Measurements from ENCODE around the gene SLCO3A1.

Gene SLCO3A1

DNA sequence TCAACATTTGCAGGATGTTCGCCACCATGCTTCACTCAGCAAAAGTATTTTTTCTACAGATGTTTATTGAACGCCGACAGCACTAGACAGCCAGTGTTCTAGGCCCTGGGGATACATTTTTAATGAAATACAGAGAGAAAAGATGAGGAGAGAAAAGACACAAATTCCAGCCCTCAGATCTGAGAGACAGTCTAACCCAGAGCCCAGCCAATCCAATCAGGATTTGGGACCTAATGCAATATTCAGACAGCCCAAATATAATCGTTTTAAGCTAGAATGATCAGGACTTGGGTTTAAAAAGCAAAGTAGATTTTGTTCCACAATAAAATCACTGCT is 174.8 kb downstream of the SLCO3A1 start:
- Histone ChIP-seq H3K27ac (ENCODE audit: low read length) (no peak overlapping the region), H3K4me3 (ENCODE audit: low read length) (no peak overlapping the region), H3K36me3 (replicated peaks; ENCODE audit: low read depth, low read length) (no peaks in the 10 kb centered on the region), H3K4me2 (ENCODE audit: low read length) (no peak overlapping the region), H3K9ac (ENCODE audit: low read length) (no peak overlapping the region), H3K4me1 (ENCODE audit: low read length) (no peaks in the 10 kb centered on the region), H4K20me1 (ENCODE audit: insufficient read depth, low read length) (no peaks in the 10 kb centered on the region), H3K9me3 (ENCODE audit: insufficient read depth, low read length) (no peaks in the 10 kb centered on the region), H3K27me3 (ENCODE audit: low read depth, low read length) (peaks cover 14% of the 10 kb centered on the region; the same call in 1 of the 2 replicates), H3K79me2 (ENCODE audit: low read length) (no peaks in the 10 kb centered on the region), H2AFZ (ENCODE audit: low read depth, low read length) (no peak overlapping the region)
- TF ChIP-seq EZH2phosphoT487 (IDR thresholded peaks at IDR 0.05; ENCODE audit: low read depth), result no peak
- TF ChIP-seq, protein P1, sequence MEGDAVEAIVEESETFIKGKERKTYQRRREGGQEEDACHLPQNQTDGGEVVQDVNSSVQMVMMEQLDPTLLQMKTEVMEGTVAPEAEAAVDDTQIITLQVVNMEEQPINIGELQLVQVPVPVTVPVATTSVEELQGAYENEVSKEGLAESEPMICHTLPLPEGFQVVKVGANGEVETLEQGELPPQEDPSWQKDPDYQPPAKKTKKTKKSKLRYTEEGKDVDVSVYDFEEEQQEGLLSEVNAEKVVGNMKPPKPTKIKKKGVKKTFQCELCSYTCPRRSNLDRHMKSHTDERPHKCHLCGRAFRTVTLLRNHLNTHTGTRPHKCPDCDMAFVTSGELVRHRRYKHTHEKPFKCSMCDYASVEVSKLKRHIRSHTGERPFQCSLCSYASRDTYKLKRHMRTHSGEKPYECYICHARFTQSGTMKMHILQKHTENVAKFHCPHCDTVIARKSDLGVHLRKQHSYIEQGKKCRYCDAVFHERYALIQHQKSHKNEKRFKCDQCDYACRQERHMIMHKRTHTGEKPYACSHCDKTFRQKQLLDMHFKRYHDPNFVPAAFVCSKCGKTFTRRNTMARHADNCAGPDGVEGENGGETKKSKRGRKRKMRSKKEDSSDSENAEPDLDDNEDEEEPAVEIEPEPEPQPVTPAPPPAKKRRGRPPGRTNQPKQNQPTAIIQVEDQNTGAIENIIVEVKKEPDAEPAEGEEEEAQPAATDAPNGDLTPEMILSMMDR (IDR thresholded peaks at IDR 0.05; ENCODE audit: low read depth, low read length), result no peak

DNA sequence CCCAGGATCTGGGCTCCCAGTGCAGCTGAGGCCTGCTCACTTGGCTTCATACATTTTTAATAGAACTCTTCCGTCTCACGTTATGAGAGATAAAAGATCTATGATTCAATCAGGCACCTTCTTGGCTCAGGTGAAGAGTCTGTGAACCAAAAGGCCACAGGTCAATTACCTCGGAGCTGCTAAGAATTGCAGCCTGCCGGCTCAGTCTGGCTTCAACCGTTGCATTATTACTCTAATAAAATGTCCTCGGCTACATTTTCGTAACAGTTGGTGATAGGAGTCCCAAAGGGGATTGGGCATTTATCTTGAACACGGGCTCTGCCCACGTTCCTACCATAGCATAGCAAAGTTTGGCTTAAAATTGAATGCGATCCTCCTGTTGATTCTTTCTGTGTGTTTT is 176.3 kb downstream of the SLCO3A1 start:
- Histone ChIP-seq H2AFZ (ENCODE audit: low read depth, low read length) (no peak overlapping the region), H3K9me3 (ENCODE audit: insufficient read depth, low read length) (no peaks in the 10 kb centered on the region), H3K79me2 (ENCODE audit: low read length) (no peaks in the 10 kb centered on the region), H3K4me3 (ENCODE audit: low read length) (no peak overlapping the region), H3K27me3 (ENCODE audit: low read depth, low read length) (peaks cover 22% of the 10 kb centered on the region; the same call in 1 of the 2 replicates), H3K27ac (ENCODE audit: low read length) (no peak overlapping the region), H3K4me2 (ENCODE audit: low read length) (no peak overlapping the region), H3K9ac (ENCODE audit: low read length) (no peak overlapping the region), H3K4me1 (ENCODE audit: low read length) (no peaks in the 10 kb centered on the region), H4K20me1 (ENCODE audit: insufficient read depth, low read length) (no peaks in the 10 kb centered on the region), H3K36me3 (replicated peaks; ENCODE audit: low read depth, low read length) (no peaks in the 10 kb centered on the region)
- TF ChIP-seq, protein P1 (IDR thresholded peaks at IDR 0.05; ENCODE audit: low read depth, low read length), result no peak
- TF ChIP-seq EZH2phosphoT487 (IDR thresholded peaks at IDR 0.05; ENCODE audit: low read depth), result no peak

DNA sequence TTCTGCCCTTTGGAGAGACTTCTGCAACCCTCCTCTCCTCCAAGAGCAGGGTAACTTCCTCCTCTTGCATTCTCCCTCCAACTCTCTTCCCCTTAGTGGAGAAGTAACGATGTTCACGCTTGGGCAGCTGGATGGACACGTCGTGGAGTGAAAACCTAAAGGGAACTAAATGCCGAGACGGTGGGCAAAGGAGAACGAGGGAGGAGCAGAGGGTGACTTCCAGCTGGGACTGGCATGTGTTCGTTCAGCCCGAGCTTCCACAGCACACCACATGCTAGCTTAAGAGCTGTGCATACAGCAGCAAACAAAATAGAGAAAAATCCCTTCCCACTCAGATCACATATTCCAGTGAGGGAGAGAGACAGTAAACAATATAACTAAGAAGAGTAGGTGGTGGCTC is 179.8 kb downstream of the SLCO3A1 start:
- H3K36me3 ChIP-seq (replicated peaks; ENCODE audit: low read depth, low read length), result no peaks in the 10 kb centered on the region
- H3K9ac ChIP-seq (ENCODE audit: low read length), result no peak overlapping the region
- H3K4me1 ChIP-seq (ENCODE audit: low read length), result no peaks in the 10 kb centered on the region
- H4K20me1 ChIP-seq (ENCODE audit: insufficient read depth, low read length), result no peaks in the 10 kb centered on the region
- TF ChIP-seq, protein P1 (IDR thresholded peaks at IDR 0.05; ENCODE audit: low read depth, low read length), result no peak
- no peak for TF ChIP-seq EZH2phosphoT487 (IDR thresholded peaks at IDR 0.05; ENCODE audit: low read depth)
- no peak overlapping the region for H3K27ac ChIP-seq (ENCODE audit: low read length)
- no peak overlapping the region for H3K4me2 ChIP-seq (ENCODE audit: low read length)
- H3K79me2 ChIP-seq (ENCODE audit: low read length), result no peaks in the 10 kb centered on the region
- peaks cover 40% of the 10 kb centered on the region for H3K27me3 ChIP-seq (ENCODE audit: low read depth, low read length)
- no peaks in the 10 kb centered on the region for H3K9me3 ChIP-seq (ENCODE audit: insufficient read depth, low read length)
- no peak overlapping the region for H3K4me3 ChIP-seq (ENCODE audit: low read length)
- H2AFZ ChIP-seq (ENCODE audit: low read depth, low read length), result no peak overlapping the region

DNA sequence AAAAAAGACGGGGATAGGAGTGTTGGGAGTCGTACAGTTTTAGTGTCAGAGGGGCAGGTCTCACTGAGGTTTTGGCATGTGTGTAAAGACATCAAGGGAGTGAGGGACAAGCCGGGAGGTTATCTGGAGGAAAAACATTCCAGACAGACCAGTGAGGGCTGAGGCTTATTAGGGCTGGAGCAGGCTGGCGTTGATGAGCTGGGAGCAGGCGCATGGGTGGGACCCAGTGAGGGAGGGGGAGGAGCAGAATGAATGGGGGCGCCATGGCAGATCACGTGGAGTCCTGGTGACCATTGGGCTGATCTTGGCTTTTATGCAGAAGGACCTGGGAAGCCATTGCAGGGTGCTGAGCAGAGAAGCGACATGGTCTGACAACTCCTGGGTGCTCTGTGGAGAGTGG is 180.2 kb downstream of the SLCO3A1 start:
- Histone ChIP-seq H3K36me3 (replicated peaks; ENCODE audit: low read depth, low read length) (no peaks in the 10 kb centered on the region), H3K27me3 (ENCODE audit: low read depth, low read length) (peaks cover 40% of the 10 kb centered on the region), H3K27ac (ENCODE audit: low read length) (no peak overlapping the region), H3K79me2 (ENCODE audit: low read length) (no peaks in the 10 kb centered on the region), H3K4me1 (ENCODE audit: low read length) (no peaks in the 10 kb centered on the region), H4K20me1 (ENCODE audit: insufficient read depth, low read length) (no peaks in the 10 kb centered on the region), H3K4me3 (ENCODE audit: low read length) (no peak overlapping the region), H3K9me3 (ENCODE audit: insufficient read depth, low read length) (no peaks in the 10 kb centered on the region), H2AFZ (ENCODE audit: low read depth, low read length) (no peak overlapping the region), H3K4me2 (ENCODE audit: low read length) (no peak overlapping the region), H3K9ac (ENCODE audit: low read length) (no peak overlapping the region)
- TF ChIP-seq, protein P1 (IDR thresholded peaks at IDR 0.05; ENCODE audit: low read depth, low read length), result no peak
- no peak for TF ChIP-seq EZH2phosphoT487 (IDR thresholded peaks at IDR 0.05; ENCODE audit: low read depth)
